GM12874 (cell line): ENCODE results near the gene PTH2.

Experiments used
- TF ChIP-seq, protein P1 (sequence below): IDR thresholded peaks from 2 replicates; pipeline ENCODE4 v1.5.1; 2011; ENCODE audit warnings: low read depth, mild to moderate bottlenecking, control low read depth, low read length, moderate library complexity; ENCODE audit not compliant: insufficient read depth

Gene PTH2

DNA sequence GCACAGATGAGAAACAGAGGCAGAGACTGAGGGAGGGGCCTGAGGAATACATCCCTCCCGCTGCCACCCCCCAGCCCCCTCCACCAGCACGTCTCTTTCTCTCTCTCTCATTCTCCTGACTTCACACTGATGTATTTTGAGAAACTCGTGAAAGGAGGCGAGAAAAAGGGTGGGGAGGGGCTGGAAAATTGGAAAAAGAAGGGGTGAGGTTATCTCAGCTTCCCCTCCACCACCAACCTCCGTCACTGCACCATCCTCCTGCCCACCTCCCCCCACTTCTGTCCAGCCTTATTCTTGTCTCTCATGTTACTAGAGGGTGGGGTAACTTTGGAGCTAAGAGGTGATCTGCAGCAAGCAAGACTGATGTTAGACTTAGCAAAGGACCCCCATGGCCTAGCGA is 16.6 kb upstream of the PTH2 start:
- TF ChIP-seq, protein P1, sequence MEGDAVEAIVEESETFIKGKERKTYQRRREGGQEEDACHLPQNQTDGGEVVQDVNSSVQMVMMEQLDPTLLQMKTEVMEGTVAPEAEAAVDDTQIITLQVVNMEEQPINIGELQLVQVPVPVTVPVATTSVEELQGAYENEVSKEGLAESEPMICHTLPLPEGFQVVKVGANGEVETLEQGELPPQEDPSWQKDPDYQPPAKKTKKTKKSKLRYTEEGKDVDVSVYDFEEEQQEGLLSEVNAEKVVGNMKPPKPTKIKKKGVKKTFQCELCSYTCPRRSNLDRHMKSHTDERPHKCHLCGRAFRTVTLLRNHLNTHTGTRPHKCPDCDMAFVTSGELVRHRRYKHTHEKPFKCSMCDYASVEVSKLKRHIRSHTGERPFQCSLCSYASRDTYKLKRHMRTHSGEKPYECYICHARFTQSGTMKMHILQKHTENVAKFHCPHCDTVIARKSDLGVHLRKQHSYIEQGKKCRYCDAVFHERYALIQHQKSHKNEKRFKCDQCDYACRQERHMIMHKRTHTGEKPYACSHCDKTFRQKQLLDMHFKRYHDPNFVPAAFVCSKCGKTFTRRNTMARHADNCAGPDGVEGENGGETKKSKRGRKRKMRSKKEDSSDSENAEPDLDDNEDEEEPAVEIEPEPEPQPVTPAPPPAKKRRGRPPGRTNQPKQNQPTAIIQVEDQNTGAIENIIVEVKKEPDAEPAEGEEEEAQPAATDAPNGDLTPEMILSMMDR, result no peak

- TF ChIP-seq, protein P1, result no peak
Measured at GRCh38 chr19:49438261-49438660, 15.0 kb upstream of the PTH2 start.

GRCh38 chr19:49437231-49437630 is 14.0 kb upstream of the PTH2 start:
- TF ChIP-seq, protein P1, result no peak

DNA sequence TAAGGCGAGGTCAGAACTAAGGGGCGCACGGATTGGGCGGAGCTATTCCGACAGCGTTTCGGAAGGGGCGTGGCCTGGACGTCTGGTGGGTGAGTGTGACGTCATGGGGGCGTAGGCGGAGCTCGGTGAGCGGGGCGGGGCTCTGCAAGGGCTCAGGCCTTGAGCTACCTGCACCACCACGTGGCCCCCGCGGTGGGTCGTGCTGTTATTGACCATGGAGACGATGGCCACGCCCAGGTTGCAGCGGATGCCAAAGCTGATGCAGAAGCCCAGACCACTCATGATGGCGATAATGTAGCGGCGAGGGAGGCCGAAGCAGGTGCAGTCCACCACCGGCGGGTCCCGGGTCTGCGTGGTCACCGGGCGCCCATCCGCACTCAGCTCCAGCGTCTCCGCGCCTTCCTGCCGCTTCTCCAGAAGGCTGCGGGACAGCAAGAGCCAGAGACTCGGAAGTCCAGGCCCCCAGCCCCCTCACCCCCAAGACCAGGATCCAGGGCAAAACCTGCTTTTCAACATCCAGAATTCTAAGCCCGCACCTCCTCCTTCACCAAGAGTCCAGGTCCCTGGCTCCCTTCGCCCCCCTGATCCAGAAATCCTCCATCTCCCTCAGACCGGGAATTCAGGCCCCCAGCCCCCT is 13.3 kb upstream of the PTH2 start:
- TF ChIP-seq, protein P1, result no peak

DNA sequence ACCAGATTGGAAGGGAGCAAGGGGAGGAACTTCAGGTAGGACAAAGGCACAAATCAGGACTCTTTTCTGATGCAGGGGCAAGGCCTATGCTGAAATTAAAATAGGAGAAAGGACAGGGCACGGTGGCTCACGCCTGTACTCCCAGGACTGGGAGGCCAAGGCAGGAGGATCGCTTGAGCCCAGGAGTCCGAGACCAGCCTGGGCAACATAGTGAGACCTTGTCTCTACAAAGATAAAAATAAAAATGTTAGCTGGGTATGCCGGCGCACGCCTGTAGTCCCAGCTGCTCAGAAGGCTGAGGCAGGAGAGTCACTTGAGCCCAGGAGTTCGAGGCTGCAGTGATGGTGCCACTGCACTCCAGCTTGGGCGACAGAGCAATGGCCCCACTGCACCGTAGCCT is 12.4 kb upstream of the PTH2 start:
- TF ChIP-seq, protein P1, result no peak

GRCh38 chr19:49434907-49435583 is 11.8 kb upstream of the PTH2 start:
- TF ChIP-seq, protein P1, result no peak

- TF ChIP-seq, protein P1, result no peak
Measured at GRCh38 chr19:49433240-49433901, 10.1 kb upstream of the PTH2 start.
